A673 (cell line): ENCODE data around the gene C6orf118. TPM values are rescaled to one million over a fixed set of nuclear protein-coding genes. Genes with fewer than 3 reads are reported as not detected.

Source experiments
- BruUV-seq: library from RNA; stranded (reverse); fragments of 400-500 nt; replicated peaks from 2 replicates; lab custom pipeline; 2021; lab: Mats Ljungman, UMichigan
- CTCF ChIA-PET: fragments of 300-600 bp; sonication (Branson Sonifier 250); formaldehyde crosslinking; loops from one replicate; lab custom pipeline; 2022; ENCODE audit warnings: antibody characterized with exemption; lab: Charles Lee
- POLR2A ChIA-PET: fragments of 300-600 bp; sonication (Branson Sonifier 250); formaldehyde crosslinking; loops from one replicate; lab custom pipeline; 2022; ENCODE audit warnings: antibody characterized with exemption; ENCODE audit not compliant: low non-redundant PET; lab: Charles Lee
- DNase-seq: peaks from one replicate; pipeline ENCODE4 v3.0.0-alpha.2; 2015; ENCODE audit warnings: low spot score
- H3K27ac ChIP-seq: fragments of 200-600 bp; sonication (generic); 2 replicates; pipeline ENCODE4 v1.5.1; 2016; ENCODE audit warnings: mixed run types, low read depth, mild to moderate bottlenecking, mixed read lengths, antibody characterized with exemption, low read length; ENCODE audit not compliant: poor library complexity, severe bottlenecking
- H3K27me3 ChIP-seq: fragments of 200-600 bp; sonication (generic); replicated peaks from 2 replicates; pipeline ENCODE4 v1.6.1; 2017; ENCODE audit warnings: mixed run types, low read depth, mild to moderate bottlenecking, mixed read lengths, antibody characterized with exemption, low read length; ENCODE audit not compliant: insufficient read depth, poor library complexity
- H3K36me3 ChIP-seq: fragments of 200-600 bp; sonication (generic); 2 replicates; pipeline ENCODE4 v1.6.1; 2016; ENCODE audit warnings: mixed run types, mild to moderate bottlenecking, mixed read lengths, antibody characterized with exemption, low read length; ENCODE audit not compliant: insufficient read depth, poor library complexity, severe bottlenecking
- H3K4me1 ChIP-seq: fragments of 200-600 bp; sonication (generic); 2 replicates; pipeline ENCODE4 v1.6.1; 2017; ENCODE audit warnings: mixed run types, mild to moderate bottlenecking, mixed read lengths, antibody characterized with exemption, low read length; ENCODE audit not compliant: insufficient read depth, poor library complexity, severe bottlenecking
- H3K4me3 ChIP-seq: fragments of 200-600 bp; sonication (generic); 2 replicates; pipeline ENCODE4 v1.5.1; 2016; ENCODE audit warnings: low read depth, mixed run types, mild to moderate bottlenecking, mixed read lengths, low read length; ENCODE audit not compliant: poor library complexity, severe bottlenecking
- H3K9me3 ChIP-seq: fragments of 200-600 bp; sonication (generic); 2 replicates; pipeline ENCODE4 v1.6.1; 2016; ENCODE audit warnings: mixed run types, low read depth, mild to moderate bottlenecking, mixed read lengths, antibody characterized with exemption, low read length; ENCODE audit not compliant: poor library complexity, severe bottlenecking
- CTCF ChIP-seq: fragments of 300-800, 200-600 bp; sonication (generic); conservative IDR thresholded peaks from 2 replicates; pipeline ENCODE4 v1.5.1; 2017; ENCODE audit warnings: low read depth, mild to moderate bottlenecking, antibody characterized with exemption, low read length, moderate library complexity, mixed read lengths
- EZH2 ChIP-seq: fragments of 200-600 bp; sonication (generic); IDR thresholded peaks from 2 replicates; pipeline ENCODE4 v1.6.1; 2017; ENCODE audit warnings: borderline replicate concordance, low read depth, mild to moderate bottlenecking, mixed read lengths, antibody characterized with exemption, low read length; ENCODE audit not compliant: poor library complexity, severe bottlenecking
- intact Hi-C: fragments of 100-400 bp; cut with micrococcal nuclease; formaldehyde crosslinking; loops from one replicate; pipeline ENCODE4 v1.10.0; 2022; ENCODE audit not compliant: unreplicated experiment
- total RNA-seq: library from RNA; stranded (reverse); gene quantifications from 2 replicates; pipeline ENCODE4 v1.2.3, GENCODE V29; 2021

The C6orf118 gene
- total RNA-seq, 1 experiment from 2014 or later, result not detected

DNA sequence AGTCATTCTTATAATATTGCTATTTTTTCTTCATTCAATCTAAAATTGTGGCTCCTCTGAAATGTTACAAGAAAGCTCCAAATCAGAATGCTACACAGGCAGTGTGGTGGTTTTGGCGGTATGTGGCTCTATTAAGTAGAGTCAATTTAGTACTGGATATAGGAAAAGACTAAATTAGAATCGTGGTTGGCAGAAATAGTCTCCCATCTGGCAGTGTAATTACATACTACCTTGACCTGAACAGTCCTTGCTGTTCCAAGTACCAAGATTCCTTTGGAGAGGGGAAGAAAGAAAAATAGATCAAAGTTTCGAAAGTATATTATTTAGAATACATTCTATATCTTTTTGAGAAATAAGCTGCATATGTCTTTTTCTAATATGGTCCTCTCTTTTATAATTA lies 78.2 kb downstream of the C6orf118 start:
- no peak for DNase-seq
- H3K4me1 ChIP-seq, result no peaks in the 10 kb centered on the region
- no TSS peak for BruUV-seq
- H3K27me3 ChIP-seq, result no peaks in the 10 kb centered on the region
- POLR2A ChIA-PET, result no interaction called here
- no peaks in the 10 kb centered on the region for H3K9me3 ChIP-seq
- intact Hi-C loops, result loop anchor here (10.0 kb wide), 3 partner anchors 176 to 1806 kb away; no protein-coding TSS in a partner anchor
- TF ChIP-seq CTCF (no peak), EZH2 (no peak)
- no peak overlapping the region for H3K27ac ChIP-seq
- no peaks in the 10 kb centered on the region for H3K36me3 ChIP-seq
- no peak overlapping the region for H3K4me3 ChIP-seq
- CTCF ChIA-PET, result interaction anchor here (0.5 to 1.0 kb wide), 2 partner anchors 175 to 1365 kb away, joined by 3 to 5 read pairs; no protein-coding TSS in a partner anchor
